LoVo (cell line): ENCODE measurements around the gene ICAM3.
A peak's percentile ranks its signal among the peaks of the same experiment; 100 is the strongest.

Experiments
- DNase-seq: peaks from one replicate; pipeline ENCODE4 v3.0.0-alpha.2; 2016; ENCODE audit warnings: low spot score

Gene ICAM3

GRCh38 chr19:10291554-10292205 lies 47.7 kb downstream of the ICAM3 start:
- DNase-seq = no peak

GRCh38 chr19:10290876-10291553 lies 48.4 kb downstream of the ICAM3 start:
- peak; percentile 75 for DNase-seq

- no peak for DNase-seq
Measured at GRCh38 chr19:10290357-10290875, 49.0 kb downstream of the ICAM3 start.

GRCh38 chr19:10289836-10290356 lies 49.5 kb downstream of the ICAM3 start, which contains the start of gene ICAM5:
ICAM5 (plus strand) TSS chr19:10289952; CDS start chr19:10290044, 92 bp downstream.
- DNase-seq = no peak

- peak; percentile 36 for DNase-seq
Measured at GRCh38 chr19:10289167-10289835, 50.1 kb downstream of the ICAM3 start.

- DNase-seq = no peak
Measured at GRCh38 chr19:10288662-10289166, 50.7 kb downstream of the ICAM3 start.

DNA sequence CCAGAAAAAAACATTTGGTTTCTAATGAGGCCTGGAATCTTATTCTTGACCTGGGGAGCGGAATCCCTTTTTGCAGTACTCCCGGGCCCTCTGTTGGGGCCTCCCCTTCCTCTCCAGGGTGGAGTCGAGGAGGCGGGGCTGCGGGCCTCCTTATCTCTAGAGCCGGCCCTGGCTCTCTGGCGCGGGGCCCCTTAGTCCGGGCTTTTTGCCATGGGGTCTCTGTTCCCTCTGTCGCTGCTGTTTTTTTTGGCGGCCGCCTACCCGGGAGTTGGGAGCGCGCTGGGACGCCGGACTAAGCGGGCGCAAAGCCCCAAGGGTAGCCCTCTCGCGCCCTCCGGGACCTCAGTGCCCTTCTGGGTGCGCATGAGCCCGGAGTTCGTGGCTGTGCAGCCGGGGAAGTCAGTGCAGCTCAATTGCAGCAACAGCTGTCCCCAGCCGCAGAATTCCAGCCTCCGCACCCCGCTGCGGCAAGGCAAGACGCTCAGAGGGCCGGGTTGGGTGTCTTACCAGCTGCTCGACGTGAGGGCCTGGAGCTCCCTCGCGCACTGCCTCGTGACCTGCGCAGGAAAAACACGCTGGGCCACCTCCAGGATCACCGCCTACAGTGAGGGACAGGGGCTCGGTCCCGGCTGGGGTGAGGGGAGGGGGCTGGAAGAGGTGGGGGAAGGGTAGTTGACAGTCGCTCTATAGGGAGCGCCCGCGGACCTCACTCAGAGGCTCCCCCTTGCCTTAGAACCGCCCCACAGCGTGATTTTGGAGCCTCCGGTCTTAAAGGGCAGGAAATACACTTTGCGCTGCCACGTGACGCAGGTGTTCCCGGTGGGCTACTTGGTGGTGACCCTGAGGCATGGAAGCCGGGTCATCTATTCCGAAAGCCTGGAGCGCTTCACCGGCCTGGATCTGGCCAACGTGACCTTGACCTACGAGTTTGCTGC lies 52.4 kb downstream of the ICAM3 start, which contains the start of gene ICAM4:
TSS of gene ICAM4 (plus strand) at position 153 of the 935 bp plus-strand sequence. CDS start at position 211, 58 bp downstream.
- DNase-seq = no peak

DNA sequence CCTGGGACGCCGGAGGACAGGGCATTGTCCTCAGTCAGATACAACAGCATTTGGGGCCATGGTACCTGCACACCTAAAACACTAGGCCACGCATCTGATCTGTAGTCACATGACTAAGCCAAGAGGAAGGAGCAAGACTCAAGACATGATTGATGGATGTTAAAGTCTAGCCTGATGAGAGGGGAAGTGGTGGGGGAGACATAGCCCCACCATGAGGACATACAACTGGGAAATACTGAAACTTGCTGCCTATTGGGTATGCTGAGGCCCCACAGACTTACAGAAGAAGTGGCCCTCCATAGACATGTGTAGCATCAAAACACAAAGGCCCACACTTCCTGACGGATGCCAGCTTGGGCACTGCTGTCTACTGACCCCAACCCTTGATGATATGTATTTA lies 54.0 kb downstream of the ICAM3 start:
- no peak for DNase-seq

DNA sequence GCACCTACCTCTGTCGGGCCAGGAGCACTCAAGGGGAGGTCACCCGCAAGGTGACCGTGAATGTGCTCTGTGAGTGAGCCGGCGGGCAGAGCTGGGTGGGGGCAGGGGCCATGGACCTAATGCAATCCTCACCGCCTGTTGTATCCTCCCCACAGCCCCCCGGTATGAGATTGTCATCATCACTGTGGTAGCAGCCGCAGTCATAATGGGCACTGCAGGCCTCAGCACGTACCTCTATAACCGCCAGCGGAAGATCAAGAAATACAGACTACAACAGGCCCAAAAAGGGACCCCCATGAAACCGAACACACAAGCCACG lies 54.5 kb downstream of the ICAM3 start:
- no peak for DNase-seq

GRCh38 chr19:10284065-10284959 lies 55.1 kb downstream of the ICAM3 start:
- no peak for DNase-seq
